ENCODE results near the gene MYBPH.

DNA sequence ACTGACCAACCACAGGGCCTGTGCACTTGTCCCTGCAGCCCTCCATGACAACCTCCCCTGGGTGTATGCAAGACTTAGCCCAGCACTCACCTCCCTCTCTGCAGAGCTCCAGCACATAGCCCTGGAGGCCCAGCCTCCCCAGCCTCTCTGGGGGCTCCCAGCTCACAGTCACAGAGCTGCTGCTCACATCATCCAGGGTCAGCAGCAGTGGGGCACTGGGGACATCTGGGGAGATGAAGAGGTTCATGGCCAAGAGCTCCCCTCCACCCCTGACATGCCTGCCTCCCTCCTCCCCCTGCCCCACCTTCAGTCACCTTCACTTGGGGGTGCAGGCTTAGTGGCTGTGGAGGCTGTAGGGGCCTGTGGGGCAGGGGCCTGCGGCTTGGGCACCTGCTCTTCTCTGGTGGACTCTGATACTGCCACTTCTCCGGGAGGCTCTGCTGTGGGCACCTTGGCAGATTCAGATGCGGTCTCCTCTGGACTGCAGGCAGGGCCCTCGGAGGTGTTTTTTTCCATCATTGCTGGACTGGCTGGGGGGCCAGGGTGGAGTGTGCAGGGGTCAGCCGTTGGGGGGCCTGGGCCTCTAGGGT, at the start of gene MYBPH:
- TF ChIP-seq, protein P1, sequence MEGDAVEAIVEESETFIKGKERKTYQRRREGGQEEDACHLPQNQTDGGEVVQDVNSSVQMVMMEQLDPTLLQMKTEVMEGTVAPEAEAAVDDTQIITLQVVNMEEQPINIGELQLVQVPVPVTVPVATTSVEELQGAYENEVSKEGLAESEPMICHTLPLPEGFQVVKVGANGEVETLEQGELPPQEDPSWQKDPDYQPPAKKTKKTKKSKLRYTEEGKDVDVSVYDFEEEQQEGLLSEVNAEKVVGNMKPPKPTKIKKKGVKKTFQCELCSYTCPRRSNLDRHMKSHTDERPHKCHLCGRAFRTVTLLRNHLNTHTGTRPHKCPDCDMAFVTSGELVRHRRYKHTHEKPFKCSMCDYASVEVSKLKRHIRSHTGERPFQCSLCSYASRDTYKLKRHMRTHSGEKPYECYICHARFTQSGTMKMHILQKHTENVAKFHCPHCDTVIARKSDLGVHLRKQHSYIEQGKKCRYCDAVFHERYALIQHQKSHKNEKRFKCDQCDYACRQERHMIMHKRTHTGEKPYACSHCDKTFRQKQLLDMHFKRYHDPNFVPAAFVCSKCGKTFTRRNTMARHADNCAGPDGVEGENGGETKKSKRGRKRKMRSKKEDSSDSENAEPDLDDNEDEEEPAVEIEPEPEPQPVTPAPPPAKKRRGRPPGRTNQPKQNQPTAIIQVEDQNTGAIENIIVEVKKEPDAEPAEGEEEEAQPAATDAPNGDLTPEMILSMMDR (IDR thresholded peaks at IDR 0.05): no peak
- no peak for TF ChIP-seq POLR2A (IDR thresholded peaks at IDR 0.05)

Data from right lobe of liver (tissue), 4 donors.